ENCODE measurements around the gene DDX51. TPM values are rescaled to one million over a fixed set of nuclear protein-coding genes. Genes with fewer than 3 reads are reported as not detected.

Gene DDX51
- total and polyA plus RNA-seq, 2 donors (not counting 1 experiment from before 2014, with no cell fraction given): 46.3 to 60.8 TPM

GRCh38 chr12:132168311-132169031 lies 24.4 kb upstream of the DDX51 start:
- H3K9ac ChIP-seq (ENCODE audit: low read length): no peak overlapping the region

More at GRCh38 chr12:132168311-132169031, 24.4 kb upstream of the DDX51 start:
- no peak for ATAC-seq (ENCODE audit: low read depth)
- intact Hi-C loops (cut with micrococcal nuclease): no loop called here
- Mint-ChIP-seq H3K9me3 (ENCODE audit: insufficient read depth) (no peaks in the 10 kb centered on the region), H3K4me1 (peaks cover 6% of the 10 kb centered on the region), H3K27ac (no peak overlapping the region), H3K27me3 (peaks cover 15% of the 10 kb centered on the region), H3K4me3 (no peak overlapping the region)
- Histone ChIP-seq H3K4me3 (ENCODE audit: control extremely low read depth in 1 of 5, extremely low read depth in 1 of 5, insufficient read depth in 1 of 5, low read depth in 2 of 5, low read length in 4 of 5) (no peak overlapping the region), H3K4me1 (ENCODE audit: control insufficient read depth in 2 of 2, insufficient read depth in 2 of 2, low read length in 2 of 2) (peaks cover 8 to 9% of the 10 kb centered on the region in 2 donors), H3K36me3 (replicated peaks in 1 of 2; ENCODE audit: control extremely low read depth in 1 of 2, control insufficient read depth in 1 of 2, extremely low read depth in 1 of 2, insufficient read depth in 2 of 2, low read length in 1 of 2) (no peaks in the 10 kb centered on the region), H4K20me1 (ENCODE audit: control insufficient read depth, insufficient read depth, low read length, poor library complexity, severe bottlenecking) (no peaks in the 10 kb centered on the region), H3K4me2 (replicated peaks; ENCODE audit: low read depth, low read length, poor library complexity, severe bottlenecking) (no peak overlapping the region), H3K79me2 (ENCODE audit: control insufficient read depth, insufficient read depth, low read length) (no peaks in the 10 kb centered on the region), H3K27me3 (replicated peaks in 1 of 4; ENCODE audit: control extremely low read depth in 1 of 4, control insufficient read depth in 3 of 4, insufficient read depth in 4 of 4, low read length in 3 of 4) (peaks cover 0 to 31% (median 5%) of the 10 kb centered on the region in 4 experiments), H3K27ac (ENCODE audit: low read length in 2 of 2) (no peak overlapping the region), H3K9me3 (ENCODE audit: control extremely low read depth in 1 of 3, control insufficient read depth in 2 of 3, insufficient read depth in 1 of 3, low read length in 2 of 3) (no peaks in the 10 kb centered on the region), H2AFZ (ENCODE audit: insufficient read depth, low read depth, low read length, poor library complexity, severe bottlenecking) (no peak overlapping the region)
- POLR2A ChIA-PET: no interaction called here
- CTCF ChIA-PET: no interaction called here
- DNase-seq: no peak
- 92% methylated on average over 29 of the region's 31 CpGs for WGBS (ENCODE audit: insufficient coverage)
- TF ChIP-seq EZH2 (IDR thresholded peaks at IDR 0.05; ENCODE audit: borderline replicate concordance, insufficient read depth, low read depth, low read length, poor library complexity, severe bottlenecking) (no peak), CTCF (IDR thresholded peaks at IDR 0.05) (no peak)

Data from B cell (primary cell).